HG02870 (cell line): ENCODE measurements around the gene IFITM1.
"Not testable (repeated sequence)": the region's sequence is repeated elsewhere in the genome, so short reads cannot be mapped to it uniquely, and the experiment has no call there.

ENCODE experiments used
- ATAC-seq: cut with Tn5 transposase; IDR thresholded peaks from one replicate; pipeline ENCODE4 v1.9.1; 2021; ENCODE audit warnings: mild to moderate bottlenecking, moderate library complexity; ENCODE audit not compliant: unreplicated experiment

IFITM1 gene

GRCh38 chr11:308740-309665, 4.8 kb upstream of the IFITM1 start:
- ATAC-seq: not testable (repeated sequence)

- not testable (repeated sequence) for ATAC-seq
These were observed 3.8 kb upstream of the IFITM1 start for GRCh38 chr11:309979-310572.

GRCh38 chr11:311013-311748, 2.7 kb upstream of the IFITM1 start:
- ATAC-seq: not testable (repeated sequence)

GRCh38 chr11:312092-312816, 1.6 kb upstream of the IFITM1 start:
- ATAC-seq: no peak

- no peak for ATAC-seq
These were observed 495 bp upstream of the IFITM1 start for GRCh38 chr11:313304-313786.

GRCh38 chr11:314554-314875, 675 bp downstream of the IFITM1 start:
- not testable (repeated sequence) for ATAC-seq

- ATAC-seq: no peak
These were observed 1.2 kb downstream of the IFITM1 start for GRCh38 chr11:315051-315481.

- ATAC-seq: no peak
These were observed 1.7 kb downstream of the IFITM1 start for GRCh38 chr11:315516-315994.

- no peak for ATAC-seq
These were observed 2.3 kb downstream of the IFITM1 start for GRCh38 chr11:316031-316701.

GRCh38 chr11:316891-317301, 3.1 kb downstream of the IFITM1 start:
- no peak for ATAC-seq

- ATAC-seq: not testable (repeated sequence)
These were observed 4.0 kb downstream of the IFITM1 start for GRCh38 chr11:317668-318404.

- peak; percentile 35 for ATAC-seq
These were observed 4.7 kb downstream of the IFITM1 start for GRCh38 chr11:318405-319120.

GRCh38 chr11:319121-319887, 5.5 kb downstream of the IFITM1 start:
- not testable (repeated sequence) for ATAC-seq

GRCh38 chr11:319888-320273, 6.0 kb downstream of the IFITM1 start:
- not testable (repeated sequence) for ATAC-seq

- no peak for ATAC-seq
These were observed 10.3 kb downstream of the IFITM1 start for GRCh38 chr11:324156-324555.

- ATAC-seq: not testable (repeated sequence)
These were observed 11.0 kb downstream of the IFITM1 start for GRCh38 chr11:324593-325517.
